HTR-8/SVneo (cell line): ENCODE measurements around the gene VGLL3.
A peak's percentile ranks its signal among the peaks of the same experiment; 100 is the strongest.
"Not testable (repeated sequence)": the region's sequence is repeated elsewhere in the genome, so short reads cannot be mapped to it uniquely, and the experiment has no call there.

Source experiments
- DNase-seq: peaks from one replicate; pipeline ENCODE4 v3.0.0; 2011; ENCODE audit warnings: low spot score, mixed read lengths; ENCODE audit not compliant: insufficient read length
- FAIRE-seq: peaks from 2 replicates; lab custom pipeline; 2011; peaks lifted over from hg19 to GRCh38; lab: Jason Lieb, UNC

Gene VGLL3

DNA sequence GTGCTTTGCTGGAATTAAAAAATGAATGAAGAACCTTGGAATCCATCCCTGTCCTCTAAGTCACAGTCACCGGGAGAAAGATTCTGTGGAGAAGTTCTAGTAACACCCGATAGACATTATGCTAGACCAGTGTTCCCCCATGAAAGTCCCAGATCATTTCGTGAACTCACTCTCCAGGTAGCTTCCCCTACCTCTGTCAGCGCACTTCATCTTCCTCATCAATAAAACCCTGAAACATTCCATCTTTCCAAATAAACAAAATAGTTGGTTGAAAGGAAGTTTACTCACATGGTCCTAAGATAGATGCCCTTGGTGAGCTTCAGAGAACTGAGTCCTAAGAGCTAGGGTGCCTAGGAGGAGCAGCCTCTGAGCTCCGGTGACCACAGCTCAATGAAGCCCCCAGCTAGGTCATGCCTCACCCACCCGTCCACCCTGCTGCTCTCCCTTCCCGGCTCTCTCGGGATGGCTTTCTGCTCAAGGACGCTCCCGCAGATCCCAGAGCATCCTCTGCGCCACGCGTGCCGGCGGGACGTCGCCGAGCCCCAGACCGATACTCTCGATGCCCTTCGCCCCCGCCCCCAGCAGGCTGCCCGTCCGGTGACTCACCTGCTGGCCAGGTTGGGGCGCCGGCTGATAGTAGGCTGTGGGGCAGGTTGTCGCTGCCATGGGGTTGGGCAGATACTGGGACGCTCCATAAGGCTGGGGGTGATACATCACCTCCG, 776 bp downstream of the VGLL3 start:
- DNase-seq (no peak), FAIRE-seq (peak; percentile 92)

- FAIRE-seq, result no peak
- DNase-seq, result no peak
These were observed 1.3 kb downstream of the VGLL3 start for GRCh38 chr3:86989611-86990010.

DNA sequence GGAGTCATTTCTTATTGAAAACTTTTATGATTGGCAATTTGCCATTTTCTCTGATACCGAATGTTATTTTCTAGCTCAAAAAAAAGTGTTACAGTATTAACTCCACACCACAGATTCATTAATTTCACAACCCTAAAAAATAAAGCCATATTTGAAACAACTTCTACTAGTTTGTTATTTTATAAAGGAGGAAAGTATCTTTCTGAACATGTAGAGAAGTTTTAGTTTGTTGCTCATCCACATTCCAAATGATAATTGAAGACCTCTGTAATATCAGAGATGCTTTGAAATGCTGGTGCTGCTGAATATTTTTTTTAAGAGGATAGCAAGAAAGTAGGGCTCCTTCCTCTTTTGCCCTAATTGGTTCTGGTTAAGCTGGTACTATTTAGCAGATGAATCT, 1.9 kb downstream of the VGLL3 start:
- FAIRE-seq, result no peak
- no peak for DNase-seq

DNA sequence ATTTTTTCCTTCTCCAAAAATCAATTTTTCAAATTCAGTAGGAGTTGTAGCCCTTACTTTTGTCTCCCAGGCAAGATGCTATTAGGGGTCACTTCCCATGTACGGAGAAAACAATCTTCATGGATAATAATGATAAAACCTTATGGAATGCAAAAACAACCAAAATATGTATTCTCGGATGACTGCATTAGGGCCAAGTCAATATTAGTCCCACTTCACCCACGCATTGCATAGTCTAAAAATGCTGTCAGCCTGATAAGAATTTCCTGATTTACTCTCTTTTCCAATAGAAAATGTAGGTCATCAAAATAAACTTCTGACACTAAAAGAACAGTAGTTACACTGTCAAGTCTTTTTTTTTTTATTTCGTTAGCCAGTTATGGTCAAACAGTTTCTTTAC, 2.7 kb downstream of the VGLL3 start:
- DNase-seq, result peak; percentile 41
- no peak for FAIRE-seq

DNA sequence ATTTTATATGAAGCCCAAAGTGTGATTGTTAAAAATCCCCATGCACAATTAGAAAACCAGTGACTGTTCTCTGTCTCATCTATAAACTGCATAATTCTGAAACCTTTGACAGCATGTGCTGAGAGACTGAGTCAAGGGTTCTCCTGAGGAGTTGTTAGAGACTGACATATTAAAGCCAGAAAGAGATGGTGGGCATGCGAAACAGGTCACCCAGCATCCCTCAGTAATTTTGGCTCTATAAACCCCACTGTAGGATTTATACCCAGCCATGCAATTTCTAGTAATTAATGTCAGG, 3.6 kb downstream of the VGLL3 start:
- FAIRE-seq, result no peak
- DNase-seq, result no peak

DNA sequence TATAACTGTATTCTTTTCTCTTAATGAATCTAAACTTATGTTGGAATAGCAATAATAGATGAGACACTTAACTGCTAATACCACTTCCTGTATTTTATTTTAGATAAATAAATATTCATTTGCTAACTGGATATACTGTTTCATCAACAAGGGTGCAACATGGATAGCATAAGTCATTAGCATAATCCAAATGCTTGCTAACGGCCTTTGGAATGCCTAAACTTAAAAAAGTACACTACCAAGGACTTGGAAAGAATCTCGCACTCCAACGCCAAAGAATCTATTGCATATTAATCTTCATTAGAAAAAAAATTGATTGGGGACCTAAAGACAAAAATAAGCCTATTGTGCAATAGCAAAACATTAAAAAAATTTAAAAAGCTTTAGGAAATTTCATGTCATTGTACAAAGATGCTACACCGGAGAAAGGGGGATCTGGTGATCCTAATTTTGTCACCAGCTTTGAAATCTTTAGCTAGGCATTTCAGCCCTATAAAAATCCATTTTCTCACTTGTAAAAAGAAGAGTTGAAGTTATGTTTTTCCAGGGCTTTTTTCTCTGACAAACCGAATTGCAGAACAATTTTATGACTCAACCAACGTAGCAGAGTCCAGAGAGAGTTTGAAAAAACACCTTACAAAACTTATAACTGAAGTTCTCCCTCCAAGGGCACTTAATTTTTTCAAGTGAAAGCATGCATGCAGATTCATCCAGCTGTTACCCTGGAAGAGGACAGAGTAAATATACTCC, 4.1 kb downstream of the VGLL3 start:
- FAIRE-seq, result no peak

DNA sequence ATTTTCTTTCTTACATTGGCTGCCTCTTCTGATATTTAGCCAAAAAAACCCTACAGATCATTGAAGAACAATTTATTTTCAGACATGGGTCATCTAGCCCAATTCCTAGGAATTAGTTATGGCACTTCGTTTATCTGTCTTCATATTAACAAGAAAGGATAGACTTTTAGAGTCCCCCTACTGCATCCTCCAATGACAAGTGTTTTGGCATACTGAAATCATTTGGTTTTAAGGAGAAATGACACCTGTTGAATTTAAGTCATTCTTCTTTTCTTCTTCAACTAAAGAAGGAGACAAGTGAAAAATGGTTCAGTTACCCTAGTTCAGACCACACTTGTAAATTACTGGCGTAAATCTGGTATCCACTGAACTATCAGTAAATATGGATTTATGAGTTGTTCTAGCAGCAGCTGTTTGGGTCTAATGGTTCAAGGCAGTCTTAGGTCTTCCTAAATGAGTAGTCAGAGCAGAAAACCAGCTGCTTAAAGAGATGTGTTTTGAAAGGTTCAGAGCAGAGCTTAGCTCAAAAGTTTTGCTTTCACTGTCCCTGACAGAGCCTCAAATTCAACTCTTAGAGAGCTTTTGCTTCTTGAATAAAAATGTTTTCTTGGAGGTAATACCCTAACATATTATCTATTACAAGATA, 5.6 kb downstream of the VGLL3 start:
- no peak for DNase-seq
- no peak for FAIRE-seq

More for the DNA sequence above, 4.1 kb downstream of the VGLL3 start:
- no peak for DNase-seq

DNA sequence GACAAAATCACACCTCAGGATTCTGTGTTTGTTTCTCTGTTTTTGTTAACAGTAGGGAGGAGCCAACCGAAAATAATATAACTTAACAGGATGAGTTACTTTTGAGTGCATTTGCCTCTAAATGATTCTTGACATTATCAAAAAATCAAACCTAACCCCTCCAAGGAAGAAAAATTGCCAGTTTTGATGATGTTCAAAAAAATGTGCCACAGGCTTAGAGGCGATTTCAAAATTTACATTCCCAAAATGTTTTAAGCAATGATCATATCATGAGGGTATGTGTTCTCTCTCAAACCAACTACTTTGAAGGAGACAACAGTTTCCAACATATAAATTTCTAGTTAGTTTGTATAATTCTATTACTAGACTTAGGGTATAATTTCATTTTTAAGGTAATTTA, 6.7 kb downstream of the VGLL3 start:
- FAIRE-seq (no peak), DNase-seq (no peak)

DNA sequence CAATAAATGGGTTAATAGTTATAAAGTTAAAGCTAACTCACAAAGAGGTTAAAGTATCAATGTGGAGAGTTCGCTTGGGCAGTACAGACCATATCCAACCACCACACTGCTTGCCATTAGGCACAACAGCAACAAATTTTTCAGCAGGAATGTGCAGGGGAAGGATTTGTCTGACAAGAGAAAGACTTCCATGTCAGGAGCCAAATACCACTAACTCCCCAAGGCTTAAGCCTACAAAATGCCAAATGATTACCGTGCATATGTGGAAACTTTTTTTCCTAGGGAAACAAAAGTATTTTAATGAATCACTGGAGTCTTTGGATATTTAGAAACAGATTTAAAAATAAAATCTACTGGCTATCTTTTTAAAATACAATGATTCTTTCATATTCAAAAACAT, 8.1 kb downstream of the VGLL3 start:
- DNase-seq, result no peak
- peak; percentile 23 for FAIRE-seq

DNA sequence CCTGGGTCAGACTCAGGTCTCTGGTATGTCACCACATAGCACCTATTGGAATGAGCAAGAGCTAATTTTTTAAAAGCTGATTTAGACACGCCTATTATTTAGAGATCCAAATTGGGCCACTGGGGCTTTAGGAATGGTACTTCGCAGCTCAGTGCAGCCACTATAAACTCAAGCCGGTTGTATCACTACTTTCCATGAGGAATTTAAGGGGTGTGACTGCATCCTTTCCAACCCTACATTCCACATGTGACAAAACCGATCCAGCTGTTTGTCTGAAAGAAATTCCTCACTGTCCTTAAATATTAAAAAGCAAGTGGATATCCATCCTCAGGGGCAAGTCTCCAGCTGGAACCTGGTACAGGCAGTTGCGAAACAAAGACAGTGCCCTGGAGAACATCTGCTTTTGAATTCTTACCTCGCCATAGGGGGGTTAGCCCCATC, 12.8 kb downstream of the VGLL3 start:
- no peak for FAIRE-seq
- no peak for DNase-seq

DNA sequence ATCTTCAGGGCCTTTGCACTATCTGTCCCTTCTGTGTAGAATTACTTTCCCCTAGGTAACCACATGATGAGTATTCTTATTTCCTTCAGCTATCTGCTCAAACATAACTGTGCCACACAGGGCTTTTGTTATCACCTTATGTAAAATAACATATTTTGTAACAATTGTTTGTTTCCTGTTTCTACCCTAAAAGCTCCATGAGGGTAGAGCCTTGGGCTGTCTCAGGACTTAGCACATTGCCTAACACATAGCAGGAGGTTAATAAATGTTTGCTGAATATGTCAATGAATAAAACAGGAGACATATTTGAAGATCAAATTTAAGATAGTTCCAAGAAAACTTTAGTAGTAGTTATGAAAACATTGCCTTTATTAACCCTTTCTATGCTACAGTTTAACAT, 14.7 kb downstream of the VGLL3 start:
- DNase-seq (no peak), FAIRE-seq (no peak)

- not testable (repeated sequence) for DNase-seq, FAIRE-seq
These were observed 16.8 kb downstream of the VGLL3 start for GRCh38 chr3:86974177-86974576.

DNA sequence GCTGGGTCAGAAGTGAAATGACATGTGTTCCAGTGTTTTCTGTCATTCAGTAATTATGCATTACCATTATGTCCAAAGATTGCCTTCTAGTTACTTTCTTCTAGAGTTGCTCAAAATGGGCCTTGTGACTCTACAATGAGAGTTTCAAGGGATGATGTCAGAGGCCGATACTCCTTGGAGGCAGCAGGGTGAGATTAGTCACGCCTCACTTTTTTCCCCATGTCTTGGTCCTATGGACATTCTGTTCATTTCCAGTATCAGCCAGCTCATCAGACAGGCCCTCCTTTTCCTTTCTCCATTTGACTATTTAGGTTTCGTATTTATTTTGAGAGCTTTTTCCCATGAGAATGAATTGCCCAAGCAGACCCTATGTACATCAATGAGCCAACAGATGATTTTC, 17.5 kb downstream of the VGLL3 start:
- FAIRE-seq (peak; percentile 80), DNase-seq (no peak)

- FAIRE-seq (no peak), DNase-seq (peak; percentile 33)
These were observed 21.3 kb downstream of the VGLL3 start for GRCh38 chr3:86969500-86970189.

GRCh38 chr3:86968244-86968932, 22.6 kb downstream of the VGLL3 start:
- DNase-seq (no peak), FAIRE-seq (peak; percentile 93)

GRCh38 chr3:86967062-86967461, 23.9 kb downstream of the VGLL3 start:
- DNase-seq (no peak), FAIRE-seq (no peak)

DNA sequence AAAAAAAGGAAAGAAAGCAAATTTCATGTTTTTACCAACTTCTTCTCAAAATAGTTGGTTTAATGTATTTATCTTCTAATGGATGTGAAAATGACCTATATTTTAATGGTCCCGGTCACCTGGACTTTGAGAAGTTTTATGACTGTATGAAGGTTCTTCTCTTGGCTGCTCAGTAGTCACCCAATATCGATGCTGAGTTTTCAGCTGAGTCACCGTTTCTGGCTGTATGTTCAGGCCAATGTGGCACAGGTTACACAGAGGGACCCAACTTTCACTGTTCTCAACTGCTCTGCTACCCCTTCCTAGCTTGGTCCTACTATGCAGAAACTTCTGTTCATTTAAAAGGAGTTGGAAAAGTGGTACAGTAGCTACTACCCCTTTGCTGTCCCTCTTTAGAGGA, 25.8 kb downstream of the VGLL3 start:
- DNase-seq, result no peak
- no peak for FAIRE-seq

- DNase-seq (no peak), FAIRE-seq (no peak)
These were observed 27.3 kb downstream of the VGLL3 start for GRCh38 chr3:86963611-86964010.

DNA sequence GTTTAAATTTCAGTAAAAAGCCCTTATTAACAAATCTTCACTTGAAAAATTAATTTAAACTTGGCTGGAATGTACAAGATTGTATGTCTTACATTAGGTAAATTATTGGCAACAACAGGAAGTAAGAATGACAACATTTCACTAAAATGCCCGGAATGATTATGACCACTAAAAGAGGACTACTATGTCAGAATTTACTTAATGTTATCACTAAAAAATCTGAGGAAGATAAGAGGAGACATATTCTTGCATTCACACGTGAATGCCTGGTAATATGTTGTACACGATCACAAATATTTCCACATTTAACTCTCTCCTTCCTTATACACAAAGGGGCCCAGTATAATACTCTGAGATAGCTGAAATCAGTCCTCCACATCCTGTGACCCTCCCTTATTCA, 29.7 kb downstream of the VGLL3 start:
- no peak for FAIRE-seq

GRCh38 chr3:86960550-86960949, 30.4 kb downstream of the VGLL3 start:
- no peak for DNase-seq
- FAIRE-seq, result peak; percentile 26

More for the DNA sequence above, 29.7 kb downstream of the VGLL3 start:
- DNase-seq, result no peak
